Measurements from ENCODE around the gene RIMBP2.

Gene RIMBP2

GRCh38 chr12:130669205-130669557 lies 46.9 kb downstream of the RIMBP2 start:
- no peak overlapping the region for H3K9ac ChIP-seq
- no peaks in the 10 kb centered on the region for H3K36me3 ChIP-seq (ENCODE audit: insufficient read depth)
- no peaks in the 10 kb centered on the region for H4K20me1 ChIP-seq (ENCODE audit: insufficient read depth)
- no peak overlapping the region for H3K4me3 ChIP-seq (IDR thresholded peaks at IDR 0.05; ENCODE audit: insufficient read depth, low read depth, low read length)
- no peak overlapping the region for H3K27ac ChIP-seq
- no peak for TF ChIP-seq CTCF (conservative IDR thresholded peaks at IDR 0.05; ENCODE audit: low read depth, low read length)
- no peaks in the 10 kb centered on the region for H3K4me1 ChIP-seq (ENCODE audit: low read depth, poor library complexity, severe bottlenecking)
- H2AFZ ChIP-seq (ENCODE audit: low read depth): no peak overlapping the region
- no peaks in the 10 kb centered on the region for H3K79me2 ChIP-seq (ENCODE audit: insufficient read depth, low read depth)
- H3K4me2 ChIP-seq: no peak overlapping the region
- H3K27me3 ChIP-seq (ENCODE audit: insufficient read depth, low read depth): no peaks in the 10 kb centered on the region

- Histone ChIP-seq H3K4me1 (ENCODE audit: low read depth, poor library complexity, severe bottlenecking) (no peaks in the 10 kb centered on the region), H3K4me3 (IDR thresholded peaks at IDR 0.05; ENCODE audit: insufficient read depth, low read depth, low read length) (no peak overlapping the region), H3K9ac (no peak overlapping the region), H3K27ac (no peak overlapping the region), H3K27me3 (ENCODE audit: insufficient read depth, low read depth) (no peaks in the 10 kb centered on the region), H4K20me1 (ENCODE audit: insufficient read depth) (no peaks in the 10 kb centered on the region), H3K36me3 (ENCODE audit: insufficient read depth) (no peaks in the 10 kb centered on the region), H3K4me2 (no peak overlapping the region), H2AFZ (ENCODE audit: low read depth) (no peak overlapping the region), H3K79me2 (ENCODE audit: insufficient read depth, low read depth) (no peaks in the 10 kb centered on the region)
- no peak for TF ChIP-seq CTCF (conservative IDR thresholded peaks at IDR 0.05; ENCODE audit: low read depth, low read length)
Measured at GRCh38 chr12:130668286-130669204, 47.6 kb downstream of the RIMBP2 start.

DNA sequence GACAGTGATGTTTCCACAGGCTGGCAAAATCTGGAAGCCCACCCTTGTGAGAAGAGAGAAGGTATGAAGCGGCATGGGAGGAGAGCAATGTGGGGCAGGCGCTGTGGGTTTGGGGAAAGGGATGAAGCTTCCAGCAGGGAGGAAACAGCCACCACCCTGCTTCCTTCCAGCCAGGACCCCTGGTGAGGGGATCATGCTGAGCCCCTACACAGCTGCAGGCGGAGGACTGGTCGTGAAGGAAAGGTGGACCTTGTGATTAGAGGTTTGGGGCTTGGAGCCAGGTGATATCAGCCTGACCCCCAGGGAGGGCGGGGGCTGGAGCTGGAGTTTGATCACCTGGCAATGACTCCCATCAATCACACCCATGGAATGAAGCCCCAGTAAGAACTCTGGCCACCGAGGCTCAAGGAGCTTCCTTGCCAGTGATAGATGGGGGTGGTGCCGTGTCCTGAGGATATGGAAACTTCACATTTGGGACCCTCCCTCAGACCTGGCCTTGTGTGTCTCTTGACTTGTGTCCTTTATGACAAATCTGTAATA lies 48.6 kb downstream of the RIMBP2 start:
- H3K27me3 ChIP-seq (ENCODE audit: insufficient read depth, low read depth): no peaks in the 10 kb centered on the region
- H3K4me3 ChIP-seq (IDR thresholded peaks at IDR 0.05; ENCODE audit: insufficient read depth, low read depth, low read length): no peak overlapping the region
- TF ChIP-seq CTCF (conservative IDR thresholded peaks at IDR 0.05; ENCODE audit: low read depth, low read length): no peak
- no peaks in the 10 kb centered on the region for H3K4me1 ChIP-seq (ENCODE audit: low read depth, poor library complexity, severe bottlenecking)
- H4K20me1 ChIP-seq (ENCODE audit: insufficient read depth): no peaks in the 10 kb centered on the region
- no peak overlapping the region for H3K9ac ChIP-seq
- H3K27ac ChIP-seq: no peak overlapping the region
- H2AFZ ChIP-seq (ENCODE audit: low read depth): no peak overlapping the region
- H3K36me3 ChIP-seq (ENCODE audit: insufficient read depth): no peaks in the 10 kb centered on the region
- no peaks in the 10 kb centered on the region for H3K79me2 ChIP-seq (ENCODE audit: insufficient read depth, low read depth)
- H3K4me2 ChIP-seq: no peak overlapping the region

GRCh38 chr12:130666645-130667044 lies 49.5 kb downstream of the RIMBP2 start:
- H2AFZ ChIP-seq (ENCODE audit: low read depth): no peak overlapping the region
- H4K20me1 ChIP-seq (ENCODE audit: insufficient read depth): no peaks in the 10 kb centered on the region
- H3K27ac ChIP-seq: no peak overlapping the region
- H3K36me3 ChIP-seq (ENCODE audit: insufficient read depth): no peaks in the 10 kb centered on the region
- no peaks in the 10 kb centered on the region for H3K79me2 ChIP-seq (ENCODE audit: insufficient read depth, low read depth)
- no peak overlapping the region for H3K4me2 ChIP-seq
- no peak overlapping the region for H3K4me3 ChIP-seq (IDR thresholded peaks at IDR 0.05; ENCODE audit: insufficient read depth, low read depth, low read length)
- H3K4me1 ChIP-seq (ENCODE audit: low read depth, poor library complexity, severe bottlenecking): no peaks in the 10 kb centered on the region
- H3K27me3 ChIP-seq (ENCODE audit: insufficient read depth, low read depth): no peaks in the 10 kb centered on the region
- TF ChIP-seq CTCF (conservative IDR thresholded peaks at IDR 0.05; ENCODE audit: low read depth, low read length): no peak
- H3K9ac ChIP-seq: no peak overlapping the region
